Measurements from ENCODE around the gene LIF.

DNA sequence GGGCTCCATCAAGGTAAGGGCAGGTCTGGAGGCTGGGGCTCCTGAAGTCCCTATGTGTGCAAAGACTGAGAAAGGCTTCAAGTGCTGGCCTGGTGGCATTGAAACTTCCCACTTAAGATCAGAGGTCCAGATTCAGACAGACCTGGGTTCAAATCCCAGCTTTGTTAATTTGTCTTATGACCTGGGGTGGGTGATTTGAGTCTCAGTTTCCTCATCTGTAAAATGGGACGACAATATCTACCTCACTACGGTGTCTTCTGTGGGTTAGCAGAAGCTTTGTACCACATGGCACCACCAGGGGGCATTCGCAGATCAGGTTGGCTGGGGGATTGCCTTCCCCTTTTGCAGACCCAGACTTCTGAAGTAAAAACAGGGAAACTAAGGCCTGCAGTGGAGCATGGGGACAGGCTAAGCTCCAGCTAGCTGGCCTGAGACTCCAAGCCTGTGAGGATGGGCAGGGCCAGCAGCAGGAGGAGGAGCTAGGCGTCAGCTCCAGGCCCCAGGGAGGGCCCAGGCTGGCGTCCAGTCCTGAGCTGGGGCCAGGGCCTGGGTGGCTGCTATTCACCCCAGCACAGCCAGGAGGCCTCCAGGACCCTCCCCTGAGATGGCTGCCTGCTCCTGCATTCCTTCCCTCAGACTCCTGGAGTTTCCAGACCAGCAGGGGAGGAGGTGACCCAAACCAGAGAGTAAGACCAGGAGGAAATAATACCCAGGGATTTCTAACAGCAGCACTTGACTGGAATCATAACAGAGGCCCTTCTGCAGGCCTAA is 41.3 kb upstream of the LIF start:
- TF ChIP-seq, protein P1, sequence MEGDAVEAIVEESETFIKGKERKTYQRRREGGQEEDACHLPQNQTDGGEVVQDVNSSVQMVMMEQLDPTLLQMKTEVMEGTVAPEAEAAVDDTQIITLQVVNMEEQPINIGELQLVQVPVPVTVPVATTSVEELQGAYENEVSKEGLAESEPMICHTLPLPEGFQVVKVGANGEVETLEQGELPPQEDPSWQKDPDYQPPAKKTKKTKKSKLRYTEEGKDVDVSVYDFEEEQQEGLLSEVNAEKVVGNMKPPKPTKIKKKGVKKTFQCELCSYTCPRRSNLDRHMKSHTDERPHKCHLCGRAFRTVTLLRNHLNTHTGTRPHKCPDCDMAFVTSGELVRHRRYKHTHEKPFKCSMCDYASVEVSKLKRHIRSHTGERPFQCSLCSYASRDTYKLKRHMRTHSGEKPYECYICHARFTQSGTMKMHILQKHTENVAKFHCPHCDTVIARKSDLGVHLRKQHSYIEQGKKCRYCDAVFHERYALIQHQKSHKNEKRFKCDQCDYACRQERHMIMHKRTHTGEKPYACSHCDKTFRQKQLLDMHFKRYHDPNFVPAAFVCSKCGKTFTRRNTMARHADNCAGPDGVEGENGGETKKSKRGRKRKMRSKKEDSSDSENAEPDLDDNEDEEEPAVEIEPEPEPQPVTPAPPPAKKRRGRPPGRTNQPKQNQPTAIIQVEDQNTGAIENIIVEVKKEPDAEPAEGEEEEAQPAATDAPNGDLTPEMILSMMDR (conservative IDR thresholded peaks at IDR 0.05; ENCODE audit: low read length) = peak; percentile 91
- TF ChIP-seq EZH2phosphoT487 (IDR thresholded peaks at IDR 0.05; ENCODE audit: borderline replicate concordance) = no peak
